Vagina (tissue), 2 donors: ENCODE measurements around the gene UBE2O. TPM values are rescaled to one million over a fixed set of nuclear protein-coding genes. Genes with fewer than 3 reads are reported as not detected.
A peak's percentile ranks its signal among the peaks of the same experiment; 100 is the strongest.

Experiments
- DNase-seq, 2 donors: peaks; one replicate each; pipeline ENCODE4 v3.0.0-alpha.2; 2017; ENCODE audit errors: extremely low spot score in 2 of 2
- H3K27ac ChIP-seq: fragments of 200-600 bp; sonication (generic); one replicate; pipeline ENCODE4 v1.5.1; 2019
- H3K27me3 ChIP-seq: fragments of 200-600 bp; sonication (generic); one replicate; pipeline ENCODE4 v1.5.1; 2019
- H3K36me3 ChIP-seq, 2 donors: fragments of 200-600 bp; sonication (generic); one replicate each; pipeline ENCODE4 v1.5.1; 2017 to 2019
- H3K4me1 ChIP-seq: fragments of 200-600 bp; sonication (generic); one replicate; pipeline ENCODE4 v1.5.1; 2019
- H3K4me3 ChIP-seq, 2 donors: fragments of 200-600 bp; sonication (generic); 1 replicate in 1 of 2; 2 replicates in 1 of 2; pipeline ENCODE4 v1.5.1; 2016 to 2019
- H3K9me3 ChIP-seq: fragments of 200-600 bp; sonication (generic); one replicate; pipeline ENCODE4 v1.5.1; 2019
- POLR2A ChIP-seq, 2 donors: fragments of 450-650 bp; IDR thresholded peaks; one replicate each; pipeline ENCODE4 v1.6.1; 2017; ENCODE audit warnings: antibody characterized with exemption in 2 of 2, mild to moderate bottlenecking in 2 of 2, moderate library complexity in 2 of 2
- POLR2AphosphoS5 ChIP-seq, 2 donors: sonication (generic); formaldehyde crosslinking; IDR thresholded peaks; one replicate each; pipeline ENCODE4 v1.9.0; 2017; ENCODE audit warnings: antibody characterized with exemption in 2 of 2, mild to moderate bottlenecking in 2 of 2, low read depth in 1 of 2; ENCODE audit not compliant: insufficient read depth in 1 of 2
- intact Hi-C: fragments of 100-400 bp; cut with DNase I; formaldehyde crosslinking; loops from one replicate; pipeline ENCODE4 v1.15.1; 2023
- total RNA-seq: library from RNA; depleted of rRNA; stranded (reverse); fragments of >200 nt; gene quantifications from one replicate; pipeline ENCODE4 v1.2.3, GENCODE V29; 2016
- TF ChIP-seq, protein P1 (sequence below), 3 experiments: fragments of 450-650 bp in 2 of 3; fragments of 200-600 bp in 1 of 3; sonication (generic) in 1 of 3; IDR thresholded peaks; one replicate each; pipeline ENCODE4 v1.5.1; 2017 to 2019; ENCODE audit warnings: antibody characterized with exemption in 3 of 3, mild to moderate bottlenecking in 2 of 3, moderate library complexity in 2 of 3

Gene UBE2O
- 29.7 TPM for total RNA-seq

DNA sequence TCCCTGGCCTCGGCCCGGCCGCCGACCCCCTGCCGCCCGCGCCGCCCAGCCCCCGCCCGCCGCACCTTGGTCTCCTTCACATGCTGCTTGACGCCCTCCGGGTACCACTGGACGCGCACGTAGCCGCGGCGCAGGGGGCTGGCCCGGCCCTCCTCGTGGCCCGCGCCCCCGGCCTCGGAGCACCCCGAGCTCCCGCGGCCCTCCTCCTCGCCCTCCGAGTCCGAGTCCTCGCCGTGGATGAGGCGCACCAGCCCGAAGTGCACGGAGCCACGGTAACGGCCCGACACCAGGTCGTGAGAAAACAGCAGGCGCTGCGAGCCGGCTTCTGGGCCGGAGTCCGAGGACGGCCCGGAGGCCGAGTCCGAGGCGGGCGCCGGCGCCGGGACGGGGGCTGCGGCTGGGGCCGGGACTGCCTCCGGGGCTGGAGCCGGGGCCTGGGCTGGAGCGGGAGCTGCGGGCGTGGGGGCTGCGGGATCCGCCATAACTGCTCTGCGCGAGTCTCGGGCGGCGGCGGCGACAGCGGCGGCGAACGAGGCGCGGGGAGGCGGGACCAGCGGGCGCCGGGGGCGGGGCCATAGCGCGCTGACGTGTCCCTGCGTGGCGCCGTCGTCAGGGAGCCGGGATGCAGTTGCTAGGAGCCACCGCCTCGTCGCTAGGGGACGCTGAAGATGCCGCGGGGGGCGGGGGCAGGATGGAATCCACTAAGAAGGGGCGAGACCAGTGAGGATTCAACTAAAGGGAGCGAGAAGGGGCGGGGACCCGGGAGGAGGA is at the start of gene UBE2O:
Gene UBE2O, minus strand, starts transcription at position 493 of the 771 bp plus-strand sequence. Its CDS starts 11 bp downstream, at position 482.
- Histone ChIP-seq H3K27ac (peak within 1 kb of the TSS; percentile 62), H3K4me1 (peaks cover 19% of the 10 kb centered on the region), H3K9me3 (no peaks in the 10 kb centered on the region), H3K27me3 (no peaks in the 10 kb centered on the region), H3K36me3 (no peaks in the 10 kb centered on the region), H3K4me3 (peak within 1 kb of the TSS; percentile 81 to 98)
- DNase-seq = no peak
- intact Hi-C loops = no loop called here
- peak in 1 of 2 donors; percentile 41 for TF ChIP-seq POLR2A (IDR thresholded peaks at IDR 0.05)
- TF ChIP-seq POLR2AphosphoS5 (IDR thresholded peaks at IDR 0.05; ENCODE audit: insufficient read depth in 1 of 2, low read depth in 1 of 2) = peak in 1 of 2 donors; percentile 22
- TF ChIP-seq, protein P1, sequence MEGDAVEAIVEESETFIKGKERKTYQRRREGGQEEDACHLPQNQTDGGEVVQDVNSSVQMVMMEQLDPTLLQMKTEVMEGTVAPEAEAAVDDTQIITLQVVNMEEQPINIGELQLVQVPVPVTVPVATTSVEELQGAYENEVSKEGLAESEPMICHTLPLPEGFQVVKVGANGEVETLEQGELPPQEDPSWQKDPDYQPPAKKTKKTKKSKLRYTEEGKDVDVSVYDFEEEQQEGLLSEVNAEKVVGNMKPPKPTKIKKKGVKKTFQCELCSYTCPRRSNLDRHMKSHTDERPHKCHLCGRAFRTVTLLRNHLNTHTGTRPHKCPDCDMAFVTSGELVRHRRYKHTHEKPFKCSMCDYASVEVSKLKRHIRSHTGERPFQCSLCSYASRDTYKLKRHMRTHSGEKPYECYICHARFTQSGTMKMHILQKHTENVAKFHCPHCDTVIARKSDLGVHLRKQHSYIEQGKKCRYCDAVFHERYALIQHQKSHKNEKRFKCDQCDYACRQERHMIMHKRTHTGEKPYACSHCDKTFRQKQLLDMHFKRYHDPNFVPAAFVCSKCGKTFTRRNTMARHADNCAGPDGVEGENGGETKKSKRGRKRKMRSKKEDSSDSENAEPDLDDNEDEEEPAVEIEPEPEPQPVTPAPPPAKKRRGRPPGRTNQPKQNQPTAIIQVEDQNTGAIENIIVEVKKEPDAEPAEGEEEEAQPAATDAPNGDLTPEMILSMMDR (IDR thresholded peaks at IDR 0.05) = peak in 1 of 3 experiments; percentile 22

DNA sequence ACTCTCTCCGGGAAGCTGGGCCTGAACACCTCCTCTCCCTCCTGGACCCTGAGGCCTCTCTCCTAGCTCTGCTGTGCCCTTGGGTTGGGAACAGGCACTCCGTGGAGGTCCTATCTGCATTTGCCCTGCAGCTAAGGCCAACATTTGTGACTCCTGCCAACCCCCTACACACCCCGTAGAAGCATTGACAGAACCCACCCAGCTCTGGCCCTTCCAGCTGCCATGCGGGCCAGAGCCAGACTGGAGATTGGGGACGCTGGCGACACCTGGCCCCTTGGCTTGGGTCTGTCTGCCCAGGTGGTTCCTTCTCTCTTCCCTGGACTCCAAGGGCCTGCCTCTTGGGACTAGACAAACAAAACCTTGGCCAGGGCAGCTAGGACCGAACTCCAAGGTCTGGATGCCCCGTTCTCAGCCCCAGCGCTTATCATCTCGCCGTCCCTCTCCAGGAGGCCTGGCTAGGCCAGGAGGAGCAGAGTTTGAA is 48.9 kb upstream of the UBE2O start:
- Histone ChIP-seq H3K27me3 (no peaks in the 10 kb centered on the region), H3K4me3 (peak overlapping the region; percentile 55 to 84), H3K36me3 (no peaks in the 10 kb centered on the region), H3K9me3 (no peaks in the 10 kb centered on the region), H3K27ac (peak overlapping the region; percentile 85), H3K4me1 (peaks cover 52% of the 10 kb centered on the region)
- TF ChIP-seq POLR2A (IDR thresholded peaks at IDR 0.05) (no peak), POLR2AphosphoS5 (IDR thresholded peaks at IDR 0.05; ENCODE audit: insufficient read depth in 1 of 2, low read depth in 1 of 2) (no peak)
- TF ChIP-seq, protein P1 (IDR thresholded peaks at IDR 0.05) = no peak
- intact Hi-C loops = loop anchor here (10.0 kb wide), 1 partner anchor 97 kb away; no protein-coding TSS in a partner anchor
- DNase-seq = no peak

- peak within 1 kb of the TSS; percentile 55 to 84 for H3K4me3 ChIP-seq
- H3K27ac ChIP-seq = peak within 1 kb of the TSS; percentile 85
- DNase-seq = no peak
- no peaks in the 10 kb centered on the region for H3K27me3 ChIP-seq
- H3K4me1 ChIP-seq = peaks cover 58% of the 10 kb centered on the region
- no peaks in the 10 kb centered on the region for H3K9me3 ChIP-seq
- H3K36me3 ChIP-seq = no peaks in the 10 kb centered on the region
- intact Hi-C loops = loop anchor here (10.0 kb wide), 1 partner anchor 96 kb away; no protein-coding TSS in a partner anchor
- TF ChIP-seq POLR2AphosphoS5 (IDR thresholded peaks at IDR 0.05; ENCODE audit: insufficient read depth in 1 of 2, low read depth in 1 of 2) (peak; percentile 37 to 61), POLR2A (IDR thresholded peaks at IDR 0.05) (peak in 1 of 2 donors; percentile 80)
- TF ChIP-seq, protein P1 (IDR thresholded peaks at IDR 0.05) = no peak
Observed at GRCh38 chr17:76501018-76501826, 48.3 kb upstream of the UBE2O start, which contains the start of gene RHBDF2. Gene RHBDF2 (minus strand): TSS chr17:76501423. CDS start chr17:76481524, 19,899 bp downstream.

DNA sequence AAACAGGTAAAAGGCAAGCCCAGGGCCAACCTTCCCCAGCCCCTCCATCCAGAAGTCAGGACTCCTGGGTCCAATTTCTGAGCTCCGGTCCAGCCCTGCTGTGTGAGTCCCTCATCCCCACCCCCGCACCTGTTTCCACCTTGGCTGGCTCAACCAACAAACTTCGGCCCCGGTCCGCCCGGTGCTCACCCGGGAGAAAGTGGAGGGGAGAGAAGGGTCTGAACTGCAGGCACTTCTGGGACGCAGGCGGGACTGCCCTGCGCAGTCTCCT is 47.7 kb upstream of the UBE2O start:
- intact Hi-C loops = loop anchor here (10.0 kb wide), 1 partner anchor 96 kb away; no protein-coding TSS in a partner anchor
- Histone ChIP-seq H3K4me3 (peak overlapping the region; percentile 55 to 84), H3K27ac (peak overlapping the region; percentile 85), H3K36me3 (no peaks in the 10 kb centered on the region), H3K9me3 (no peaks in the 10 kb centered on the region), H3K27me3 (no peaks in the 10 kb centered on the region), H3K4me1 (peaks cover 58% of the 10 kb centered on the region)
- DNase-seq = no peak
- TF ChIP-seq POLR2A (IDR thresholded peaks at IDR 0.05) = no peak
- TF ChIP-seq, protein P1 (IDR thresholded peaks at IDR 0.05) = no peak
